H9 (cell line): ENCODE results near the gene UNC79. TPM values are rescaled to one million over a fixed set of nuclear protein-coding genes. Genes with fewer than 3 reads are reported as not detected.

ENCODE experiments used
- DNase-seq: peaks from one replicate; pipeline ENCODE4 v3.0.0-alpha.2; 2017
- H2AFZ ChIP-seq: one replicate; pipeline ENCODE4 v1.6.1; 2013; ENCODE audit warnings: mild to moderate bottlenecking, low read length, control low read depth, moderate library complexity
- H2AK5ac ChIP-seq: 2 replicates; pipeline ENCODE4 v1.6.1; 2013; ENCODE audit warnings: low read length, control low read depth, mixed read lengths; ENCODE audit not compliant: insufficient read length
- H2BK120ac ChIP-seq: one replicate; pipeline ENCODE4 v1.6.1; 2013; ENCODE audit warnings: low read depth, mild to moderate bottlenecking, low read length, control low read depth, inconsistent platforms; ENCODE audit not compliant: poor library complexity, severe bottlenecking
- H2BK12ac ChIP-seq: 2 replicates; pipeline ENCODE4 v1.6.1; 2013; ENCODE audit warnings: low read length, control low read depth, mixed read lengths, low read depth; ENCODE audit not compliant: insufficient read length
- H2BK15ac ChIP-seq: 2 replicates; pipeline ENCODE4 v1.6.1; 2013; ENCODE audit warnings: low read depth, low read length, control low read depth
- H2BK20ac ChIP-seq: one replicate; pipeline ENCODE4 v1.6.1; 2013; ENCODE audit warnings: low read depth, mild to moderate bottlenecking, low read length, control low read depth, inconsistent platforms; ENCODE audit not compliant: poor library complexity, severe bottlenecking
- H2BK5ac ChIP-seq: 2 replicates; pipeline ENCODE4 v1.6.1; 2013; ENCODE audit warnings: low read length, control low read depth, mixed read lengths; ENCODE audit not compliant: insufficient read length
- H3K14ac ChIP-seq: 2 replicates; pipeline ENCODE4 v1.6.1; 2013; ENCODE audit warnings: low read length, control low read depth; ENCODE audit not compliant: insufficient read depth
- H3K18ac ChIP-seq: 2 replicates; pipeline ENCODE4 v1.6.1; 2013; ENCODE audit warnings: low read depth, mild to moderate bottlenecking, mixed read lengths, low read length, control low read depth; ENCODE audit not compliant: insufficient read length
- H3K23ac ChIP-seq: 2 replicates; pipeline ENCODE4 v1.6.1; 2013; ENCODE audit warnings: low read length, control low read depth, mixed read lengths, low read depth; ENCODE audit not compliant: insufficient read length
- H3K23me2 ChIP-seq: 2 replicates; pipeline ENCODE4 v1.6.1; 2013; ENCODE audit warnings: low read depth, mild to moderate bottlenecking, mixed read lengths, low read length, control low read depth; ENCODE audit not compliant: insufficient read length, poor library complexity, severe bottlenecking
- H3K27ac ChIP-seq: 2 replicates; pipeline ENCODE4 v1.5.1; 2013; ENCODE audit warnings: low read length, control low read depth, mixed read lengths, low read depth; ENCODE audit not compliant: insufficient read length
- H3K27me3 ChIP-seq: 2 replicates; pipeline ENCODE4 v1.6.1; 2013; ENCODE audit warnings: low read length, control low read depth, inconsistent platforms; ENCODE audit not compliant: insufficient read depth
- H3K4ac ChIP-seq: 2 replicates; pipeline ENCODE4 v1.6.1; 2013; ENCODE audit warnings: low read depth, mild to moderate bottlenecking, control low read depth, inconsistent platforms, low read length, moderate library complexity
- H3K4me1 ChIP-seq: 2 replicates; pipeline ENCODE4 v1.6.1; 2013; ENCODE audit warnings: low read length, control low read depth, inconsistent platforms; ENCODE audit not compliant: insufficient read depth
- H3K4me2 ChIP-seq: 2 replicates; pipeline ENCODE4 v1.6.1; 2013; ENCODE audit warnings: low read length, control low read depth, mixed read lengths; ENCODE audit not compliant: insufficient read length, insufficient read depth
- H3K56ac ChIP-seq: 2 replicates; pipeline ENCODE4 v1.6.1; 2013; ENCODE audit warnings: low read depth, mild to moderate bottlenecking, mixed read lengths, low read length, control low read depth; ENCODE audit not compliant: insufficient read length
- H3K79me1 ChIP-seq: 2 replicates; pipeline ENCODE4 v1.6.1; 2013; ENCODE audit warnings: low read depth, mild to moderate bottlenecking, moderate library complexity, low read length, control low read depth, inconsistent platforms; ENCODE audit not compliant: insufficient read depth, poor library complexity, severe bottlenecking
- H3K79me2 ChIP-seq: 2 replicates; pipeline ENCODE4 v1.6.1; 2013; ENCODE audit warnings: low read length, control low read depth, inconsistent platforms; ENCODE audit not compliant: insufficient read depth
- H3K9ac ChIP-seq: 2 replicates; pipeline ENCODE4 v1.6.1; 2013; ENCODE audit warnings: low read length, control low read depth, mixed read lengths; ENCODE audit not compliant: insufficient read length; ENCODE audit errors: extremely low read depth
- H3K9me3 ChIP-seq: one replicate; pipeline ENCODE4 v1.6.1; 2013; ENCODE audit warnings: low read depth, low read length, inconsistent platforms; ENCODE audit not compliant: control insufficient read depth
- H3T11ph ChIP-seq: one replicate; pipeline ENCODE4 v1.6.1; 2013; ENCODE audit warnings: mild to moderate bottlenecking, low read length, control low read depth, inconsistent platforms
- H4K20me1 ChIP-seq: one replicate; pipeline ENCODE4 v1.6.1; 2013; ENCODE audit not compliant: control insufficient read depth, insufficient read length, insufficient read depth
- H4K5ac ChIP-seq: 2 replicates; pipeline ENCODE4 v1.6.1; 2013; ENCODE audit warnings: low read depth, mild to moderate bottlenecking, mixed read lengths, low read length, control low read depth; ENCODE audit not compliant: insufficient read length
- H4K8ac ChIP-seq: replicated peaks from 2 replicates; pipeline ENCODE4 v1.6.1; 2013; ENCODE audit warnings: low read length, control low read depth, mixed read lengths, low read depth; ENCODE audit not compliant: insufficient read length
- H4K91ac ChIP-seq: 2 replicates; pipeline ENCODE4 v1.6.1; 2013; ENCODE audit warnings: low read depth, mild to moderate bottlenecking, moderate library complexity, mixed read lengths, low read length, control low read depth; ENCODE audit not compliant: insufficient read length
- H3K27ac Mint-ChIP-seq, 3 experiments: 2 replicates in 2 of 3; 3 replicates in 1 of 3; pipeline ENCODE4 v1.8.0; 2020 to 2021; ENCODE audit warnings: mixed read lengths in 3 of 3, mild to moderate bottlenecking in 1 of 3, moderate library complexity in 1 of 3
- H3K27me3 Mint-ChIP-seq: 2 replicates; pipeline ENCODE4 v1.8.0; 2021; ENCODE audit warnings: low read depth, mild to moderate bottlenecking, moderate library complexity, mixed read lengths
- H3K36me3 Mint-ChIP-seq, 3 experiments: 2 replicates in 2 of 3; 3 replicates in 1 of 3; pipeline ENCODE4 v1.8.0; 2020 to 2021; ENCODE audit warnings: low read depth in 3 of 3, mixed read lengths in 3 of 3; ENCODE audit not compliant: insufficient read depth in 1 of 3
- H3K4me1 Mint-ChIP-seq, 2 experiments: 2 replicates each; pipeline ENCODE4 v1.8.0; 2020; ENCODE audit warnings: mixed read lengths in 2 of 2
- H3K4me3 Mint-ChIP-seq, 2 experiments: 2 replicates in 1 of 2; 3 replicates in 1 of 2; pipeline ENCODE4 v1.8.0; 2020 to 2021; ENCODE audit warnings: mild to moderate bottlenecking in 2 of 2, mixed read lengths in 2 of 2, moderate library complexity in 1 of 2
- H3K9me3 Mint-ChIP-seq, 2 experiments: 2 replicates in 1 of 2; 3 replicates in 1 of 2; pipeline ENCODE4 v1.8.0; 2020; ENCODE audit warnings: mild to moderate bottlenecking in 2 of 2, mixed read lengths in 2 of 2, moderate library complexity in 1 of 2
- WGBS: extraction: QIAGEN DNeasy Blood & Tissue Kit; methylation state at CpG from one replicate; pipeline ENCODE4 v1.1.7; 2013; ENCODE audit warnings: missing lambda C conversion rate, low lambda C conversion rate, mixed read lengths; ENCODE audit not compliant: insufficient read length; ENCODE audit errors: extremely low coverage; 5-methylcytosine and 5-hydroxymethylcytosine counted together
- total RNA-seq: library from RNA; stranded (reverse); gene quantifications from 2 replicates; pipeline ENCODE4 v1.2.1, GENCODE V29; 2021
- TF ChIP-seq, protein P1 (sequence below): fragments of 200-600 bp; sonication (generic); conservative IDR thresholded peaks from 3 replicates; pipeline ENCODE4 v1.8.0; 2021; ENCODE audit warnings: antibody characterized with exemption, mild to moderate bottlenecking

Gene UNC79
- total RNA-seq, 1 experiment from 2014 or later = 3.0 TPM

DNA sequence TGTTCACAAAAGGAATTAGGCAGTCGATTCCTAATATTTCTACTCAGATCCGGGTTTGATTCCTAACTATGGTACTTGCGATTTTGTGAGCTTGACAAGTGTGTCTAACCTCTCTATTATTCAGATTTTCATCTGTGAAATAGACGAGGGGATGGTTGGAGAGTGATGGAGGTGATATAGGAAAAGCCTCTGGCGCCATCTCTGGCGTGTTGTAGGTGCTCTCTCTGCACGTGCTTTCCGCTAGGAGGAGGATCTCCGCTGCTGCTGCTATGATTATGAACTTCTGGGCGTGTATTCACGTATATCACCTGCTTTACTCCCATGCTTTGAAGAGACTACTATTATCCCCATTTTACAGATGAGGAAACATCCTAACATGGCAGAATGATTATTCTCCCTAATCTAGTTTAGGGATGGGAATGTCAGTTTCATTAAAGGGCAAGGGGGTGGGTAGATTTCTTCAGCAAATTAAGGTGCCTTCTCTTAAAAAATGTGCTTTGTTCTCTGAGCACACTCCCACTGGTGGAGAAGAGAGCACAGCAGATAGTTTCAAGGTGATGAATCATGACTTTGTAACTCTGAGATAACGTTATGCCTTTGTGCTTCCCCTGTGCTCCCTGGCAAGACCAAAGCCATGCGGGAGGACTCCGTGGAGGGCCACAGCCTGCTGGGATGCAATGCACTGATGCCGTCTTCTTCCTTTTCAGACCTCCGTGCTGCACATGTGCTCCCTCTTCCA is 260.5 kb downstream of the UNC79 start:
- no CpG with 5 or more reads among the region's 16 CpGs for WGBS
- no peak overlapping the region for H3K14ac ChIP-seq
- H2BK120ac ChIP-seq = no peak overlapping the region
- H2AFZ ChIP-seq = no peak overlapping the region
- no peaks in the 10 kb centered on the region for H3K79me1 ChIP-seq
- H2AK5ac ChIP-seq = no peak overlapping the region
- H4K20me1 ChIP-seq = no peaks in the 10 kb centered on the region
- no peaks in the 10 kb centered on the region for H3K9me3 ChIP-seq
- TF ChIP-seq, protein P1, sequence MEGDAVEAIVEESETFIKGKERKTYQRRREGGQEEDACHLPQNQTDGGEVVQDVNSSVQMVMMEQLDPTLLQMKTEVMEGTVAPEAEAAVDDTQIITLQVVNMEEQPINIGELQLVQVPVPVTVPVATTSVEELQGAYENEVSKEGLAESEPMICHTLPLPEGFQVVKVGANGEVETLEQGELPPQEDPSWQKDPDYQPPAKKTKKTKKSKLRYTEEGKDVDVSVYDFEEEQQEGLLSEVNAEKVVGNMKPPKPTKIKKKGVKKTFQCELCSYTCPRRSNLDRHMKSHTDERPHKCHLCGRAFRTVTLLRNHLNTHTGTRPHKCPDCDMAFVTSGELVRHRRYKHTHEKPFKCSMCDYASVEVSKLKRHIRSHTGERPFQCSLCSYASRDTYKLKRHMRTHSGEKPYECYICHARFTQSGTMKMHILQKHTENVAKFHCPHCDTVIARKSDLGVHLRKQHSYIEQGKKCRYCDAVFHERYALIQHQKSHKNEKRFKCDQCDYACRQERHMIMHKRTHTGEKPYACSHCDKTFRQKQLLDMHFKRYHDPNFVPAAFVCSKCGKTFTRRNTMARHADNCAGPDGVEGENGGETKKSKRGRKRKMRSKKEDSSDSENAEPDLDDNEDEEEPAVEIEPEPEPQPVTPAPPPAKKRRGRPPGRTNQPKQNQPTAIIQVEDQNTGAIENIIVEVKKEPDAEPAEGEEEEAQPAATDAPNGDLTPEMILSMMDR = peak; percentile 67
- no peak overlapping the region for H3K4ac ChIP-seq
- DNase-seq = no peak
- H2BK20ac ChIP-seq = no peak overlapping the region
- H2BK5ac ChIP-seq = no peak overlapping the region
- no peaks in the 10 kb centered on the region for H3K23me2 ChIP-seq
- H3K4me1 ChIP-seq = peaks cover 28% of the 10 kb centered on the region
- H4K5ac ChIP-seq = no peak overlapping the region
- Mint-ChIP-seq H3K36me3 (peaks cover 0 to 7% (median 4%) of the 10 kb centered on the region in 3 experiments; a peak in 6 of 7 replicates), H3K9me3 (no peaks in the 10 kb centered on the region), H3K4me3 (no peak overlapping the region), H3K27me3 (no peaks in the 10 kb centered on the region), H3K27ac (no peak overlapping the region), H3K4me1 (peaks cover 77 to 80% of the 10 kb centered on the region in 2 experiments)
- no peak overlapping the region for H3K18ac ChIP-seq
- no peak overlapping the region for H4K91ac ChIP-seq
- no peak overlapping the region for H2BK12ac ChIP-seq
- no peak overlapping the region for H3K27ac ChIP-seq
- no peak overlapping the region for H3K23ac ChIP-seq
- H2BK15ac ChIP-seq = no peak overlapping the region
- no peak overlapping the region for H3K56ac ChIP-seq
- H3K79me2 ChIP-seq = no peaks in the 10 kb centered on the region
- no peaks in the 10 kb centered on the region for H3K27me3 ChIP-seq
- no peak overlapping the region for H3K9ac ChIP-seq
- H3T11ph ChIP-seq = no peak overlapping the region
- no peak overlapping the region for H4K8ac ChIP-seq
- H3K4me2 ChIP-seq = no peak overlapping the region
